PC-9 (cell line): ENCODE data around the gene MBTPS1. TPM values are rescaled to one million over a fixed set of nuclear protein-coding genes. Genes with fewer than 3 reads are reported as not detected.
A peak's percentile ranks its signal among the peaks of the same experiment; 100 is the strongest.

ENCODE experiments used
- BruUV-seq: library from RNA; stranded (reverse); fragments of 400-500 nt; replicated peaks from 2 replicates; lab custom pipeline; 2021; lab: Mats Ljungman, UMichigan
- CTCF ChIA-PET: fragments of 300-600 bp; sonication (Branson Sonifier 250); formaldehyde crosslinking; loops from one replicate; lab custom pipeline; 2022; ENCODE audit warnings: antibody characterized with exemption; lab: Charles Lee
- POLR2A ChIA-PET: fragments of 300-600 bp; sonication (Branson Sonifier 250); formaldehyde crosslinking; loops from one replicate; lab custom pipeline; 2022; ENCODE audit warnings: antibody characterized with exemption; ENCODE audit not compliant: unreplicated experiment; lab: Charles Lee
- DNase-seq, 2 experiments: peaks; one replicate each; pipeline versions ENCODE4 v3.0.0 to v3.0.0-alpha.2; 2015 to 2022; ENCODE audit warnings: mixed read lengths in 1 of 2
- H2AFZ ChIP-seq: fragments of 200-600 bp; sonication (generic); 2 replicates; pipeline ENCODE4 v1.8.1; 2017; ENCODE audit warnings: antibody characterized with exemption
- H3F3A ChIP-seq: fragments of 200-600 bp; sonication (generic); 2 replicates; pipeline ENCODE4 v1.8.1; 2017; ENCODE audit warnings: antibody characterized with exemption, mild to moderate bottlenecking, low read depth; ENCODE audit not compliant: insufficient read depth
- H3K27ac ChIP-seq: fragments of 200-600 bp; sonication (generic); 2 replicates; pipeline ENCODE4 v1.6.1; 2016; ENCODE audit warnings: mixed run types
- H3K27me3 ChIP-seq: fragments of 200-600 bp; sonication (generic); 2 replicates; pipeline ENCODE4 v1.6.1; 2016; ENCODE audit warnings: low read depth, mixed run types; ENCODE audit not compliant: insufficient read depth
- H3K36me3 ChIP-seq: fragments of 200-600 bp; sonication (generic); 2 replicates; pipeline ENCODE4 v1.6.1; 2016; ENCODE audit warnings: low read depth, mixed run types
- H3K4me1 ChIP-seq: fragments of 200-600 bp; sonication (generic); replicated peaks from 2 replicates; pipeline ENCODE4 v1.6.1; 2016; ENCODE audit warnings: mixed run types; ENCODE audit not compliant: insufficient read depth
- H3K4me2 ChIP-seq: fragments of 200-600 bp; sonication (generic); 2 replicates; pipeline ENCODE4 v1.6.1; 2017; ENCODE audit warnings: mixed run types
- H3K4me3 ChIP-seq: fragments of 200-600 bp; sonication (generic); 2 replicates; pipeline ENCODE4 v1.6.1; 2016; ENCODE audit warnings: mixed run types
- H3K79me2 ChIP-seq: fragments of 200-600 bp; sonication (generic); 2 replicates; pipeline ENCODE4 v1.6.1; 2017; ENCODE audit warnings: low read depth, mixed run types
- H3K9me2 ChIP-seq: fragments of 200-600 bp; sonication (generic); 2 replicates; pipeline ENCODE4 v1.8.1; 2017; ENCODE audit warnings: mild to moderate bottlenecking; ENCODE audit not compliant: insufficient read depth
- H3K9me3 ChIP-seq: fragments of 200-600 bp; sonication (generic); 2 replicates; pipeline ENCODE4 v1.8.1; 2016; ENCODE audit warnings: low read depth; ENCODE audit not compliant: insufficient read depth
- H4K20me1 ChIP-seq: fragments of 200-600 bp; sonication (generic); 2 replicates; pipeline ENCODE4 v1.8.1; 2017; ENCODE audit not compliant: insufficient read depth
- EZH2 ChIP-seq: fragments of 200-600 bp; sonication (generic); IDR thresholded peaks from 2 replicates; pipeline ENCODE4 v1.8.0; 2017; ENCODE audit warnings: antibody characterized with exemption, low read depth
- intact Hi-C: fragments of 100-400 bp; cut with micrococcal nuclease; formaldehyde crosslinking; loops from one replicate; pipeline ENCODE4 v1.10.0; 2022; ENCODE audit not compliant: unreplicated experiment
- total RNA-seq: library from RNA; stranded (reverse); gene quantifications from 2 replicates; pipeline ENCODE4 v1.2.3, GENCODE V29; 2021
- TF ChIP-seq, protein P1 (sequence below): fragments of 200-600 bp; sonication (generic); conservative IDR thresholded peaks from 2 replicates; pipeline ENCODE4 v1.6.1; 2017; ENCODE audit warnings: mixed run types, antibody characterized with exemption, mild to moderate bottlenecking, moderate library complexity

Gene MBTPS1
- total RNA-seq, 1 experiment from 2014 or later, result 96.0 TPM

DNA sequence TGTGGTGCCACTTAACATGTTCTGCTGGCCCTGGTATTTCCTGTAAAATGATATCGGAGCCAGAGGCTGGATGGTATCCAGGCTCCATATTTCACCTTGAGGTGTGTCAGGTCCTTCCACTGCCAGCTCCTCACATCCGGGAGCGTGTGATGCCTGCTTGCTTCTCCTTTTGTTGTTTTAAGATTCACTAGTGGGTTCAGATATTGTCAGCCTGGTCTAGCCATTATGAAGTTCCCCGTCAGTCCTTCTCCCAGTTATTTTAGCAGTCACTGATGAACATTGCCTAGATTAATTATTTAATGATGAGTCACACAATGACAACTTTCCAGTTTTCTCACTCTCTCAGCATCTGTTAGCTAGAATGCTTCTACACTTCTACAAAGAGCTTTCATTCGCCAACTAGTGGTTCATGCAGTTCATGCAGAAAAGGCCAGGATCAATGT, 39.6 kb upstream of the MBTPS1 start:
- H3K9me2 ChIP-seq, result no peaks in the 10 kb centered on the region
- ChIA-PET CTCF (interaction anchor here (0.6 to 0.7 kb wide), 4 partner anchors 11 to 545 kb away, joined by 3 to 9 read pairs (median 4); partner anchors contain the start of genes DNAAF1 and HSDL1), POLR2A (interaction anchor here (0.6 kb wide), 1 partner anchor 178 kb away, joined by 4 read pairs; no protein-coding TSS in a partner anchor)
- H3K36me3 ChIP-seq, result no peaks in the 10 kb centered on the region
- H3K79me2 ChIP-seq, result no peaks in the 10 kb centered on the region
- no peaks in the 10 kb centered on the region for H4K20me1 ChIP-seq
- H3K4me1 ChIP-seq, result no peaks in the 10 kb centered on the region
- peak; percentile 18 to 61 for DNase-seq
- H3K9me3 ChIP-seq, result 0 out of 2 replicates have a peak, but pooled peaks cover 5% of the 10 kb centered on the region
- H3K4me2 ChIP-seq, result no peak overlapping the region
- TF ChIP-seq EZH2, result no peak
- TF ChIP-seq, protein P1, sequence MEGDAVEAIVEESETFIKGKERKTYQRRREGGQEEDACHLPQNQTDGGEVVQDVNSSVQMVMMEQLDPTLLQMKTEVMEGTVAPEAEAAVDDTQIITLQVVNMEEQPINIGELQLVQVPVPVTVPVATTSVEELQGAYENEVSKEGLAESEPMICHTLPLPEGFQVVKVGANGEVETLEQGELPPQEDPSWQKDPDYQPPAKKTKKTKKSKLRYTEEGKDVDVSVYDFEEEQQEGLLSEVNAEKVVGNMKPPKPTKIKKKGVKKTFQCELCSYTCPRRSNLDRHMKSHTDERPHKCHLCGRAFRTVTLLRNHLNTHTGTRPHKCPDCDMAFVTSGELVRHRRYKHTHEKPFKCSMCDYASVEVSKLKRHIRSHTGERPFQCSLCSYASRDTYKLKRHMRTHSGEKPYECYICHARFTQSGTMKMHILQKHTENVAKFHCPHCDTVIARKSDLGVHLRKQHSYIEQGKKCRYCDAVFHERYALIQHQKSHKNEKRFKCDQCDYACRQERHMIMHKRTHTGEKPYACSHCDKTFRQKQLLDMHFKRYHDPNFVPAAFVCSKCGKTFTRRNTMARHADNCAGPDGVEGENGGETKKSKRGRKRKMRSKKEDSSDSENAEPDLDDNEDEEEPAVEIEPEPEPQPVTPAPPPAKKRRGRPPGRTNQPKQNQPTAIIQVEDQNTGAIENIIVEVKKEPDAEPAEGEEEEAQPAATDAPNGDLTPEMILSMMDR, result peak; percentile 24; the same call in 1 of the 2 replicates
- intact Hi-C loops, result no loop called here
- no peak overlapping the region for H3K4me3 ChIP-seq
- H2AFZ ChIP-seq, result no peak overlapping the region
- no TSS peak for BruUV-seq
- peaks cover 5% of the 10 kb centered on the region; the same call in 1 of the 2 replicates for H3K27me3 ChIP-seq
- no peak overlapping the region for H3K27ac ChIP-seq
- H3F3A ChIP-seq, result peaks cover 6% of the 10 kb centered on the region

DNA sequence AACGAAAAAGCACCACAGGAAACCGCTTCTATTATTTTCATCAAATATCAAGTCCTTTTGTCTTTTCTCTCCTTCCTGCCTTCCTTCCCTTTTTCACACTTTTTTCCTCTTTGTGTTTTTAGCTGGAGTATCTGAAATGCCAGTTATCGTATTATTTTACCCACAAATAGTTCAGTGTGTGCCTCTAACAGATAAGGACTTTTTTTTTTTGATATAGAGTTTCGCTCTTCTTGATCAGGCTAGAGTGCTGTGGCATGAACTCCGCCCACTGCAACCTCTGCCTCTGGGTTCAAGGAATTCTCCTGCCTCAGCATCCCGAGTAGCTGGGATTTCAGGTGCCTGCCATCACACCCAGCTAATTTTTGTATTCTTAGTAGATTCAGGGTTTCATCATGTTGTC, 39.0 kb upstream of the MBTPS1 start:
- Histone ChIP-seq H3K9me3 (0 out of 2 replicates have a peak, but pooled peaks cover 5% of the 10 kb centered on the region), H3K4me3 (no peak overlapping the region), H3F3A (peaks cover 6% of the 10 kb centered on the region), H3K4me1 (no peaks in the 10 kb centered on the region), H3K4me2 (no peak overlapping the region), H3K36me3 (no peaks in the 10 kb centered on the region), H3K27me3 (peaks cover 5% of the 10 kb centered on the region; the same call in 1 of the 2 replicates), H2AFZ (no peak overlapping the region), H3K27ac (no peak overlapping the region), H3K9me2 (no peaks in the 10 kb centered on the region), H4K20me1 (no peaks in the 10 kb centered on the region), H3K79me2 (no peaks in the 10 kb centered on the region)
- DNase-seq, result no peak
- intact Hi-C loops, result no loop called here
- BruUV-seq, result no TSS peak
- ChIA-PET CTCF (no interaction called here), POLR2A (interaction anchor here (0.6 kb wide), 1 partner anchor 178 kb away, joined by 4 read pairs; no protein-coding TSS in a partner anchor)
- TF ChIP-seq, protein P1, result no peak
- no peak for TF ChIP-seq EZH2

DNA sequence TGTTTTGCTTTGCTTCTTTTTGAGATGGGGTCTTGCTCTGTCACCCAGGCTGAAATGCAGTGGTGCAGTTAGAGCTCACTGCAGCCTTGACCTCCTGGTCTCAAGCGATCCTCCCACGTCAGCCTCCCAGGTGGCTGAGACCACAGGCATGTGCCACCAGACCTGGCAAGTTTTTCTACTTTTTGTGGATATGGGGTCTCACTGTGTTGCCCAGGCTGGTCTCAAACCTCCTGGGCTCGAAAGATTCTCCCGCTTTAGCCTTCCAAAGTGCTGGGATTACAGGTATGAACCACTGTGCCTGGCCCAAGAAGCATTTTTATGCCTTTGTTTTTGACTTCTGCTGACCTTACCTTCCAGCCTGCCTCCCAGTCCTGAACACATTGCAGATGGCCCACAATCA, 38.5 kb upstream of the MBTPS1 start:
- Histone ChIP-seq H3K4me2 (no peak overlapping the region), H2AFZ (no peak overlapping the region), H3K9me3 (0 out of 2 replicates have a peak, but pooled peaks cover 5% of the 10 kb centered on the region), H3K4me3 (no peak overlapping the region), H3K27ac (no peak overlapping the region), H3K36me3 (no peaks in the 10 kb centered on the region), H3K9me2 (no peaks in the 10 kb centered on the region), H3K27me3 (peaks cover 5% of the 10 kb centered on the region; the same call in 1 of the 2 replicates), H3F3A (peaks cover 6% of the 10 kb centered on the region), H3K4me1 (no peaks in the 10 kb centered on the region), H3K79me2 (no peaks in the 10 kb centered on the region), H4K20me1 (no peaks in the 10 kb centered on the region)
- no peak for DNase-seq
- TF ChIP-seq, protein P1, result no peak
- TF ChIP-seq EZH2, result no peak
- ChIA-PET CTCF (no interaction called here), POLR2A (no interaction called here)
- BruUV-seq, result no TSS peak
- intact Hi-C loops, result no loop called here
